K562 (cell line): ENCODE data around the gene NDUFAF2. TPM values are rescaled to one million over a fixed set of nuclear protein-coding genes. Genes with fewer than 3 reads are reported as not detected.

ENCODE experiments used
- ARID3A ChIP-seq: IDR thresholded peaks from 2 replicates; pipeline ENCODE4 v1.6.1; 2012; ENCODE audit warnings: low read depth, low read length, improper control_type of control experiment, borderline replicate concordance
- BHLHE40 ChIP-seq: IDR thresholded peaks from 2 replicates; pipeline ENCODE4 v1.6.1; 2011; ENCODE audit warnings: low read length, improper control_type of control experiment
- EHMT2 ChIP-seq: fragments of 450-650 bp; IDR thresholded peaks from 2 replicates; pipeline ENCODE4 v1.6.1; 2018; ENCODE audit warnings: antibody characterized with exemption
- FUS ChIP-seq: fragments of 200-400 bp; formaldehyde crosslinking; optimal IDR thresholded peaks from 2 replicates; pipeline ENCODE3; 2017; ENCODE audit warnings: low read depth, low read length
- GABPA ChIP-seq: fragments of 200-800 bp; sonication (Bioruptor generic); conservative IDR thresholded peaks from 2 replicates; pipeline ENCODE4 v1.6.1; 2016; ENCODE audit warnings: low read depth, missing genetic modification characterization, missing compliant biosample characterization
- GATA2 ChIP-seq: sonication (generic); formaldehyde crosslinking; IDR thresholded peaks from 2 replicates; pipeline ENCODE4 v1.4.0; 2020; ENCODE audit warnings: mild to moderate bottlenecking, missing genetic modification reagents
- HMG20B ChIP-seq: fragments of 250-450 bp; sonication (Bioruptor Pico); IDR thresholded peaks from 2 replicates; pipeline ENCODE4 v1.5.0; 2021; ENCODE audit warnings: mild to moderate bottlenecking
- IRF1 ChIP-seq: sonication (generic); formaldehyde crosslinking; IDR thresholded peaks from 2 replicates; pipeline ENCODE4 v1.8.0; 2022; ENCODE audit warnings: missing genetic modification reagents, mild to moderate bottlenecking, borderline replicate concordance
- PATZ1 ChIP-seq: fragments of 250-450 bp; sonication (Bioruptor Pico); IDR thresholded peaks from 2 replicates; pipeline ENCODE4 v1.5.0; 2020; ENCODE audit warnings: mild to moderate bottlenecking, borderline replicate concordance
- PCBP2 ChIP-seq: fragments of 200-400 bp; formaldehyde crosslinking; IDR thresholded peaks from 2 replicates; pipeline ENCODE4 v1.6.1; 2018; ENCODE audit warnings: low read length, low read depth, mild to moderate bottlenecking, moderate library complexity; ENCODE audit not compliant: poor library complexity, severe bottlenecking
- POLR3G ChIP-seq: IDR thresholded peaks from 2 replicates; pipeline ENCODE4 v1.6.1; 2011; ENCODE audit not compliant: insufficient read length, insufficient replicate concordance; ENCODE audit errors: extremely low read depth
- RBM39 ChIP-seq: fragments of 200-400 bp; formaldehyde crosslinking; optimal IDR thresholded peaks from 2 replicates; pipeline ENCODE3; 2018; ENCODE audit warnings: low read depth, low read length
- SIN3B ChIP-seq: fragments of 450-650 bp; IDR thresholded peaks from 2 replicates; pipeline ENCODE4 v1.6.1; 2017; ENCODE audit warnings: low read depth, mild to moderate bottlenecking, moderate library complexity
- SMAD4 ChIP-seq: fragments of 250-450 bp; sonication (Bioruptor Pico); conservative IDR thresholded peaks from 2 replicates; pipeline ENCODE4 v1.8.0; 2021; ENCODE audit warnings: inconsistent platforms, mild to moderate bottlenecking, moderate library complexity
- SRSF3 ChIP-seq: fragments of 200-400 bp; formaldehyde crosslinking; IDR thresholded peaks from 2 replicates; pipeline ENCODE4 v1.6.1; 2016; ENCODE audit warnings: mild to moderate bottlenecking, low read length, moderate library complexity; ENCODE audit not compliant: insufficient read depth
- THAP7 ChIP-seq: fragments of 250-450 bp; sonication (Bioruptor Pico); IDR thresholded peaks from 2 replicates; pipeline ENCODE4 v1.5.0; 2021
- ZBTB33 ChIP-seq: sonication (generic); formaldehyde crosslinking; IDR thresholded peaks from 2 replicates; pipeline ENCODE4 v1.8.1; 2023; ENCODE audit warnings: mild to moderate bottlenecking, missing genetic modification reagents
- ZBTB9 ChIP-seq: fragments of 450-650 bp; formaldehyde crosslinking; IDR thresholded peaks from 2 replicates; pipeline ENCODE4 v1.4.0; 2020; ENCODE audit warnings: mild to moderate bottlenecking, moderate library complexity
- ZNF212 ChIP-seq: fragments of 450-650 bp; formaldehyde crosslinking; IDR thresholded peaks from 2 replicates; pipeline ENCODE4 v1.4.0; 2020; ENCODE audit warnings: mild to moderate bottlenecking
- ZNF445 ChIP-seq: fragments of 250-450 bp; sonication (Bioruptor Pico); IDR thresholded peaks from 2 replicates; pipeline ENCODE4 v1.4.0; 2020; ENCODE audit warnings: low read depth, mild to moderate bottlenecking, moderate library complexity
- ZNF717 ChIP-seq: fragments of 250-450 bp; sonication (Bioruptor Pico); IDR thresholded peaks from 2 replicates; pipeline ENCODE4 v1.5.0; 2021
- polyA plus RNA-seq, 8 experiments: library from polyadenylated mRNA; depleted of rRNA in 4 of 8; stranded (reverse) in 5 of 8; unstranded in 3 of 8; fragments of >200 nt; fragmentation: Nextera tagmentation in 2 of 8; fragmentation: Illumina TruSeq in 1 of 8; extraction: Ambion mirVana in 2 of 8; extraction: Trizol in 1 of 8; gene quantifications; 2 replicates each; pipeline versions ENCODE4 v1.2.1 to v1.2.3, GENCODE V29; 2011 to 2014; ENCODE audit warnings: inconsistent platforms in 1 of 8, missing spikeins in 1 of 8
- total RNA-seq, 7 experiments: library from RNA; depleted of rRNA in 6 of 7; stranded (reverse); fragments of >200 nt in 6 of 7; fragmentation: Illumina TruSeq in 2 of 7; extraction: Trizol in 2 of 7; gene quantifications; 2 replicates each; pipeline versions ENCODE4 v1.2.1 to v1.2.3, GENCODE V29; 2011 to 2021; ENCODE audit warnings: low replicate concordance in 1 of 7

The NDUFAF2 gene
- total and polyA plus RNA-seq, 9 of the 15 experiments (the other 6 are each of a cell fraction or from before 2014, with no cell fraction given): 56.0 to 155 (median 95.9) TPM

GRCh38 chr5:60978968-60979367 is 34.0 kb downstream of the NDUFAF2 start (continued):
- TF ChIP-seq FUS (no peak), HMG20B (CRISPR knock-in tag) (no peak), GATA2 (CRISPR knock-in tag) (peak; percentile 95), SRSF3 (no peak), ZNF445 (no peak), BHLHE40 (peak; percentile 50; the same call in 1 of the 2 replicates), PATZ1 (CRISPR knock-in tag) (no peak), THAP7 (no peak), ZBTB9 (CRISPR knock-in tag) (peak; percentile 50; the same call in 1 of the 2 replicates), POLR3G (no peak), SMAD4 (CRISPR knock-in tag) (peak; percentile 86), ARID3A (no peak), PCBP2 (no peak), EHMT2 (no peak), ZNF212 (CRISPR knock-in tag) (no peak), ZNF717 (CRISPR knock-in tag) (no peak), ZBTB33 (no peak), RBM39 (no peak), SIN3B (no peak), IRF1 (CRISPR knock-in tag) (no peak), GABPA (tag) (no peak)
